Tibial artery (tissue), 4 donors: Measurements from ENCODE around the gene CTNNB1.

ENCODE experiments used
- DNase-seq, 2 donors: peaks; one replicate each; pipeline ENCODE4 v3.0.0-alpha.2; 2019
- H3K27ac ChIP-seq, 2 donors: fragments of 200-600 bp; sonication (generic) in 1 of 2; 1 replicate in 1 of 2; 2 replicates in 1 of 2; pipeline ENCODE4 v1.5.1; 2018 to 2019; ENCODE audit warnings: mild to moderate bottlenecking in 1 of 2
- H3K27me3 ChIP-seq, 2 donors: fragments of 200-600 bp; sonication (generic) in 1 of 2; one replicate each; pipeline versions ENCODE4 v1.5.1 to v1.6.0; 2016 to 2019
- H3K36me3 ChIP-seq, 3 donors: fragments of 200-600 bp; sonication (generic) in 2 of 3; one replicate each; pipeline ENCODE4 v1.5.1; 2016 to 2019; ENCODE audit warnings: mild to moderate bottlenecking in 2 of 3
- H3K4me1 ChIP-seq, 4 donors: fragments of 200-600 bp; sonication (generic) in 2 of 4; 1 replicate in 3 of 4; 2 replicates in 1 of 4; pipeline ENCODE4 v1.5.1; 2016 to 2019
- H3K4me3 ChIP-seq, 2 donors: fragments of 200-600 bp; sonication (generic) in 1 of 2; 1 replicate in 1 of 2; 2 replicates in 1 of 2; pipeline ENCODE4 v1.5.1; 2018 to 2019; ENCODE audit warnings: mild to moderate bottlenecking in 2 of 2
- H3K9me3 ChIP-seq, 3 donors: fragments of 200-600 bp; sonication (generic) in 1 of 3; one replicate each; pipeline ENCODE4 v1.5.1; 2016 to 2019
- intact Hi-C: fragments of 100-400 bp; cut with DNase I; formaldehyde crosslinking; loops from one replicate; pipeline ENCODE4 v1.15.0; 2023; ENCODE audit warnings: low total_unique reads
- TF ChIP-seq, protein P1 (sequence below), 2 experiments: fragments of 200-600 bp in 1 of 2; fragments of 450-650 bp in 1 of 2; IDR thresholded peaks; one replicate each; pipeline ENCODE4 v1.5.1; 2017 to 2019; ENCODE audit warnings: antibody characterized with exemption in 2 of 2, mild to moderate bottlenecking in 1 of 2, moderate library complexity in 1 of 2

The CTNNB1 gene

DNA sequence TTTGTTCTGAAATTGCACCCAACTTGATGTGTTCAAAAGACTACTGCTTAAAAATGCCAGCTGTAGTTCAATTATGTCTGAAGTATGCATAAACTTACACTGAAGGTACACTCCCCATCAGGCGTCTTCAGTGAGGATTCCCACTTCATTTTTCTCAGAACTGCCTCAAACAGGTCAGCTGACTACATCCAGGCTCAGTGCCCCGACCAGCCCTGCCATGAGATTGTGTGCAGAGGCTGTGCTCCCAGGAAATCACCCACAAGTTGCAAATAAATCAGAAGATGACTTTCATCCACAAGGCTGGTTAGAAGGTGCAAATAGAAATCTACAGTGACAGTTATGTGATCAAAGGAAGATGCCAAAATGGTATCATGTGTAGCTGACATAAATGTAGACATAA is 51.5 kb downstream of the CTNNB1 start:
- DNase-seq = no peak
- H3K27me3 ChIP-seq = no peaks in the 10 kb centered on the region
- H3K9me3 ChIP-seq = no peaks in the 10 kb centered on the region
- H3K27ac ChIP-seq = no peak overlapping the region
- intact Hi-C loops = no loop called here
- H3K36me3 ChIP-seq = peaks cover 0 to 6% (median 0%) of the 10 kb centered on the region in 3 donors
- no peak overlapping the region for H3K4me3 ChIP-seq
- TF ChIP-seq, protein P1, sequence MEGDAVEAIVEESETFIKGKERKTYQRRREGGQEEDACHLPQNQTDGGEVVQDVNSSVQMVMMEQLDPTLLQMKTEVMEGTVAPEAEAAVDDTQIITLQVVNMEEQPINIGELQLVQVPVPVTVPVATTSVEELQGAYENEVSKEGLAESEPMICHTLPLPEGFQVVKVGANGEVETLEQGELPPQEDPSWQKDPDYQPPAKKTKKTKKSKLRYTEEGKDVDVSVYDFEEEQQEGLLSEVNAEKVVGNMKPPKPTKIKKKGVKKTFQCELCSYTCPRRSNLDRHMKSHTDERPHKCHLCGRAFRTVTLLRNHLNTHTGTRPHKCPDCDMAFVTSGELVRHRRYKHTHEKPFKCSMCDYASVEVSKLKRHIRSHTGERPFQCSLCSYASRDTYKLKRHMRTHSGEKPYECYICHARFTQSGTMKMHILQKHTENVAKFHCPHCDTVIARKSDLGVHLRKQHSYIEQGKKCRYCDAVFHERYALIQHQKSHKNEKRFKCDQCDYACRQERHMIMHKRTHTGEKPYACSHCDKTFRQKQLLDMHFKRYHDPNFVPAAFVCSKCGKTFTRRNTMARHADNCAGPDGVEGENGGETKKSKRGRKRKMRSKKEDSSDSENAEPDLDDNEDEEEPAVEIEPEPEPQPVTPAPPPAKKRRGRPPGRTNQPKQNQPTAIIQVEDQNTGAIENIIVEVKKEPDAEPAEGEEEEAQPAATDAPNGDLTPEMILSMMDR (IDR thresholded peaks at IDR 0.05) = no peak
- H3K4me1 ChIP-seq = peaks cover 0 to 30% (median 18%) of the 10 kb centered on the region in 4 donors

GRCh38 chr3:41251593-41251992 is 52.3 kb downstream of the CTNNB1 start:
- intact Hi-C loops = no loop called here
- TF ChIP-seq, protein P1 (IDR thresholded peaks at IDR 0.05) = no peak
- H3K27ac ChIP-seq = no peak overlapping the region
- peaks cover 0 to 24% (median 14%) of the 10 kb centered on the region in 4 donors for H3K4me1 ChIP-seq
- no peaks in the 10 kb centered on the region for H3K36me3 ChIP-seq
- H3K4me3 ChIP-seq = no peak overlapping the region
- H3K27me3 ChIP-seq = no peaks in the 10 kb centered on the region
- no peak for DNase-seq
- H3K9me3 ChIP-seq = no peaks in the 10 kb centered on the region

DNA sequence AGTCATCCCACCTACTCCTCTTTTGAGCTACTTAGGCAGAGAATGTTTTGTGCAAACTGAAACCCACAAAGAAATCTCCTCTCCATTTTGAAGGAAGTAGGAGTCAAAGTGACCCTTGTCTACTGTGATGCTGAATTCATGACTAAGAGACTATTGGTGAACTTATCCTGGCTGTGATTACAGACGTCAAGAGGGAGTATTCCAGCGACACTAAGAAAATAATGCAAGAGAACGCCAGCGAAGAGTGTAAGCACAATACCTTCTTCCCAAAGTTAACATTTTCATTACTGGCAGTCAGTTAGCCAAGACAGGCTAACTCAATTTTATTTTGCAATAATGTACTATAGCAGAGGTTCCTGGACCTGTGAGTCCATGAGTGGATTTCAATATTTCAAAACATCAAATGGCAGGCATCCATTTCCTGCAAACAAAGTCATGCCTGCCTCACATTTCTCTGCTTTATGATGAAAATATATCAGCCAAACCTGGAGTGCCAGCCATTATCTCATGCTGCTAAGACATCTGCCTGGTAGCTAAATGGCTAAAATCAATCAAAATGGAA is 59.0 kb downstream of the CTNNB1 start:
- Histone ChIP-seq H3K27me3 (no peaks in the 10 kb centered on the region), H3K4me1 (no peaks in the 10 kb centered on the region), H3K4me3 (no peak overlapping the region), H3K9me3 (no peaks in the 10 kb centered on the region), H3K27ac (no peak overlapping the region), H3K36me3 (no peaks in the 10 kb centered on the region)
- TF ChIP-seq, protein P1 (IDR thresholded peaks at IDR 0.05) = no peak
- intact Hi-C loops = no loop called here
- DNase-seq = no peak

DNA sequence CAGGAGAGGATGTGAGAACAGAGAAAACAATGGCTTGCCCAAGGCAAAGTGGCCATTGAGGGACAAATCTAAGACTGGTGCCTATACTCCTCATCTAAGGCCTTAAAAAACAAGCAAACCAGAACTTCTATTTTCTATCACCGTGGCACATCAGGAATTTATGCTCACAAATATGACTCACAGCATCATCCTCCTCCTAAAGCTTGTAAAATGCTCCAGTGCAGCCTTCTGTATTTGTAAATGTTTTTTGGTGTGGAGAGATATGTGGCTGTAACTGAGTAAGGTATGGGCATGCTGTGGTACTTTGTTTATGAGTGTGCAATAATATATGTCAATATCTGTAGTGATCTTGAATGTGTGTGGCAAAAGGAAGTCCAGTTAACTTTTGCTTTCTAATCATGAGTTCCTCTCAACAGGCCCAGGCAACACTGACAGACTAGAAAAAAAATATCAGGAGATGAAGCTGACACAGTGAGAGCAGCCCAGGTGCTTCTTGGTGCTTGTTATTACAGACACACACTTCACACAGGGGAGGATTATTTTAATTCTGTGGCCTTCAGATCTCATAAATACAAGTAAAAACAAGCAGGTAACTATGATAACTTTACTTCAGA is 60.3 kb downstream of the CTNNB1 start:
- DNase-seq = no peak

GRCh38 chr3:41260063-41260450 is 60.8 kb downstream of the CTNNB1 start:
- no peaks in the 10 kb centered on the region for H3K27me3 ChIP-seq
- TF ChIP-seq, protein P1 (IDR thresholded peaks at IDR 0.05) = no peak
- no peak overlapping the region for H3K4me3 ChIP-seq
- H3K9me3 ChIP-seq = no peaks in the 10 kb centered on the region
- intact Hi-C loops = no loop called here
- H3K4me1 ChIP-seq = no peaks in the 10 kb centered on the region
- H3K27ac ChIP-seq = no peak overlapping the region
- DNase-seq = no peak
- H3K36me3 ChIP-seq = no peaks in the 10 kb centered on the region

More for the DNA sequence above, 60.3 kb downstream of the CTNNB1 start:
- TF ChIP-seq, protein P1 (IDR thresholded peaks at IDR 0.05) = no peak
- no peaks in the 10 kb centered on the region for H3K36me3 ChIP-seq
- H3K27me3 ChIP-seq = no peaks in the 10 kb centered on the region
- no peaks in the 10 kb centered on the region for H3K4me1 ChIP-seq
- H3K27ac ChIP-seq = no peak overlapping the region
- intact Hi-C loops = no loop called here
- H3K4me3 ChIP-seq = no peak overlapping the region
- H3K9me3 ChIP-seq = no peaks in the 10 kb centered on the region
